Retina (tissue), 1 donor: Measurements from ENCODE around the gene STRN4.
"Not testable (repeated sequence)": the region's sequence is repeated elsewhere in the genome, so short reads cannot be mapped to it uniquely, and the experiment has no call there.

Experiments
- DNase-seq: peaks from one replicate; pipeline ENCODE4 v3.0.0-alpha.2; 2016

STRN4 gene

DNA sequence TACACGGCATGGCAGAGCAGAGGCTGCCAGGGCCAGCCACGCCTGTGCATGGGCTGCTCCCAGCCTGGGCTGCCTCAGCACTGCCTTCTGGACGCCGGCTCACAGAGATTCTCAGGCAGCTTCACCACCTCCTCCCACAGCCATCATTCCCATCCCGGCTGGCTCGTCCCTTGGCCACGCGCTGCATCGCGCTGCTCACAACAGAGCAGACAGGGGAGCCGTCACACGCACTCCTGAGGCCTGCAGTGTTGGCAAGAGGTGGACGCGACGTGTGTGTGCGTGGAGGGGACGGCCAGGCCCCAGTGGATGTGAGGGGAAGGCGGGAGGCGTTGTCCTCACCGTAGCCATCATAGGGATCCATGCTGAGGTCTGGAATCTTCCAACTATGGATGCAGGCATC lies 21.8 kb downstream of the STRN4 start:
- DNase-seq = no peak

- DNase-seq = no peak
These were observed 22.8 kb downstream of the STRN4 start for GRCh38 chr19:46723471-46723870.

GRCh38 chr19:46723023-46723461 lies 23.2 kb downstream of the STRN4 start:
- DNase-seq = no peak

GRCh38 chr19:46722421-46723022 lies 23.7 kb downstream of the STRN4 start:
- DNase-seq = no peak

- no peak for DNase-seq
These were observed 24.3 kb downstream of the STRN4 start for GRCh38 chr19:46722004-46722380.

- DNase-seq = no peak
These were observed 24.8 kb downstream of the STRN4 start for GRCh38 chr19:46721269-46722003.

DNA sequence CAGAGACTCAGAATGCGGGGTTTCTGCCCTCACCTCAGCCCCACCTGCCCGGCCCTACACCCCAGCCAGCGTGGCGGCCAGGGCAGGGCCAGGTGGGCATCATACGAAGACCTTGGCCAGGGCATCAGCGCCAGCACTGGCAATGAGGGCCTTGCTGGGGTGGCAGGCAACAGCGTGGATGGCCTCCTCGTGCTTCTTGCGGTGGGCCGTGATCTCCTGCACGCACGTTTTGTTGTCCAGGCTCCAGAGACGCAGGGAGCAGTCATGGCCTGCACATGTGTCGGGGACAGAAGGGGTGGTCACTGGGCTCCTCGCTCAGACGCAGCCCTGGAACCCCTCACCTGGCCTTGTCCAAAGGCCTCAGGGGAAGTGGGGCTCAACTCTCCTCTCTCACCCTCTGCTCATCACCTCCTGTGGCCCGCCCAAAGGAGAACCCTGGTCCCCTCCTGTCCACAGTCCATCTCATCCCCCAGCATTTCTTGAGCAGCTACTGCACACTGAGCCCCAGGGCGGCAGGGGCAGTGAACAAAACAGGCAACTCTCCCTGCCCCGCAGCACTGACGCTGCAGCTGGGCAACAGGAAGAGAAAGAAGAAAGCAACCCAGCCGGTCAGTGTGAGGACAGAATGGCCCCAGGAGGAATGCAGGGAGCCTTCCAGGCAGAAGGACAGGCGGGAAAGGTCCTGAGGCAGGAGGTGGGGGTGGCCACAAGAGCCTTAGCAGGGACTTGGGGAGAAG lies 25.6 kb downstream of the STRN4 start:
- DNase-seq = no peak

- no peak for DNase-seq
These were observed 26.4 kb downstream of the STRN4 start for GRCh38 chr19:46719629-46720502.

- no peak for DNase-seq
These were observed 27.2 kb downstream of the STRN4 start for GRCh38 chr19:46718934-46719622.

- no peak for DNase-seq
These were observed 27.9 kb downstream of the STRN4 start for GRCh38 chr19:46718157-46718933.

GRCh38 chr19:46717716-46718143 lies 28.5 kb downstream of the STRN4 start:
- DNase-seq = no peak

GRCh38 chr19:46717034-46717715 lies 29.1 kb downstream of the STRN4 start, which contains the start of gene PRKD2:
PRKD2 (minus strand) TSS chr19:46717114; CDS start chr19:46716370, 744 bp downstream.
- DNase-seq = peak; percentile 82

DNA sequence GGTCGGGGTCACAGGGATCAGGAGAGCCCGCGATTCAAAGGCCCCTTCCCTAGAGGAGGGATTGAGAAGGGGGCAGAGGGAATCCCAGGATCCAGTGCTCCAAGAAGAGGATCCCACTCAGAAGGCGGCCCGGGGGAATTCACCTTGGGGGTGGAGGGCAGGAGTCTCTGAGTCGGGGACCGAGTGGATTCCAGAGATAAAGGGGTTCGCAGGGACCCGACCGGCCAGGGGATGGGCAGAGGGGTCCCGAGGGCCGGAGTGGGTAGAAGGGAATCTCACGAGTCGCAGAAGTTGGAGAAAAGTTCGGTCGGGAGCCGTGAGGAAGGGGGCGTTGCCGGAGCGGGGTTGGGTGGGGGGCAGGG lies 29.6 kb downstream of the STRN4 start:
- DNase-seq = no peak

DNA sequence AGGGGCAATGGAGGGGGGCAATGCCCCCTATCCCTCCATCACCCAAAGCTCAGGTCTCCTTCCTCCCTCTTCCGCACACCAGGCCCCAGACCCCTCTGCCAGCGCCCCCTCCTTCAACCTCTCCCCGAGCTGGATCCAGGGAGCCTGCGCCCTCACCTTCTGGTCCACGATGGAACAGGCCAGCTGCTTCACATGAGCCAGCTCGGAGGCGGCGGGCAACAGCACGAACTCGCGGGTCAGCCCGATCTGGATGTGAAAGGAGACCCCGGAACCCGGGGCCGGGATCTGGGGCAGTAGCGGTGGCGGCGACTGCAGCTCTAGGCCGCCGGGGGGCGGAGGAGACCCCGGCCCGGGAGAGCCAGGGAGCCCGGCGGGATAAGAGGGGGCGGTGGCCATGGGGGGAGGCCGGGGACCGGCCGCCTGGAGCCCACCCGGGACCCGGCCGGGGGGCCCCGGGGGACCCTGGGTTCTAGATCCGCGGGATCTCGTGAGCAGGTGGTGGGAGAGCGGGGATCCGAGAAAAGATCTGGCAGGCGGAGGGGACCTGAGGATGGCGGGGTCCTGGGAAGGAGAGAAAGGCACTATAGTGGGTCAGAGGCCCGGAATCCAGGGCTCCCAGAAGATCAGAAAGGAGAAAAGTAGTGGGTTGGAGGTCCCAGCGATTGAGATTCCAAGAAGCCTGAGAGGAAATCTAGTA lies 30.1 kb downstream of the STRN4 start:
- DNase-seq = peak; percentile 63

DNA sequence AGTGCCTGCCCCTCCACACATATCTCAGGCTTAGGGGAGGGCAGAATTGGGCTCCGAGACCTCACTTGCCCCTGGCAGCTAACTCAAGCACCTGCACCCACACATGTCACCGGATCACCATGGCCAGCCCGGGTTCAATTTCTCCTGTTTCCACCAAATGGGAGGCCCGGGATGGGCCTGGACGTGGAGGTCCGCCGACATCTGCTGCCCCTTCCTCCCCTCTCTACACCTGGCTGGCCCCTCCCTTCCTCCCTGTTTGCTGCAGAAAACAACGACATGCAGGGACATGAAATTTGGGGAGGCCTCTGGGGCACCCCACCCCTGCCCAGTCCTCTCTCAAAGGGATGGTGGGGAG lies 30.7 kb downstream of the STRN4 start:
- no peak for DNase-seq

GRCh38 chr19:46714444-46715106 lies 31.7 kb downstream of the STRN4 start:
- DNase-seq = no peak

- DNase-seq = peak; percentile 43
These were observed 32.3 kb downstream of the STRN4 start for GRCh38 chr19:46713781-46714443.

- not testable (repeated sequence) for DNase-seq
These were observed 33.4 kb downstream of the STRN4 start for GRCh38 chr19:46712768-46713338.

- DNase-seq = no peak
These were observed 35.6 kb downstream of the STRN4 start for GRCh38 chr19:46710687-46711086.
